ENCODE results near the gene CAVIN4. TPM values are rescaled to one million over a fixed set of nuclear protein-coding genes. Genes with fewer than 3 reads are reported as not detected.

Gene CAVIN4
- polyA plus RNA-seq, 1 donor, result 1.0 TPM

DNA sequence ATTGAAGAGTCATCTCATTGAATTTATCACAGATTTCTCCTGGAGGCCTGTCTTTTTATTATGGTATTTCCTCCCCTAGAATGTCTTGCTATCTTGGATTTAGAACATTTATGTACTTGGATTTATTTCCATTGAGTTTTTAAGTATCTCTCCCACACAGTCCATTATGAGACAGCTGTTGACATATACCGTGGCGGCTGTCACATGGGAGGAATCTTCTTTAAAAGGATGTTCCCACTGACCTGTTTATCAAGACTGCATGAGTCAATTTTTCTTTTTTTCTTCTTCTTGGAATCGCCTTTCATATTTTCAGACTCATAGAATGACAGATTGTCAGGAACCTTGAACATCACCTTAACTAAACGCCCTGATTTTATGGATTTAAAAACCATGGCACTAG is 2.9 kb upstream of the CAVIN4 start:
- Histone ChIP-seq H3K27me3 (ENCODE audit: control insufficient read depth, insufficient read depth, low read length) (no peaks in the 10 kb centered on the region), H3K4me3 (ENCODE audit: low read length) (no peak overlapping the region), H3K36me3 (ENCODE audit: control insufficient read depth, insufficient read depth, low read length) (no peaks in the 10 kb centered on the region), H3K4me1 (ENCODE audit: control insufficient read depth, insufficient read depth, low read length) (no peaks in the 10 kb centered on the region), H3K27ac (ENCODE audit: low read length) (no peak overlapping the region), H3K9me3 (ENCODE audit: control insufficient read depth, low read depth, low read length) (no peaks in the 10 kb centered on the region)
- DNase-seq, result no peak
- WGBS (ENCODE audit: insufficient coverage, low lambda C conversion rate), result 83% methylated on average over 1 of the region's 4 CpGs

DNA sequence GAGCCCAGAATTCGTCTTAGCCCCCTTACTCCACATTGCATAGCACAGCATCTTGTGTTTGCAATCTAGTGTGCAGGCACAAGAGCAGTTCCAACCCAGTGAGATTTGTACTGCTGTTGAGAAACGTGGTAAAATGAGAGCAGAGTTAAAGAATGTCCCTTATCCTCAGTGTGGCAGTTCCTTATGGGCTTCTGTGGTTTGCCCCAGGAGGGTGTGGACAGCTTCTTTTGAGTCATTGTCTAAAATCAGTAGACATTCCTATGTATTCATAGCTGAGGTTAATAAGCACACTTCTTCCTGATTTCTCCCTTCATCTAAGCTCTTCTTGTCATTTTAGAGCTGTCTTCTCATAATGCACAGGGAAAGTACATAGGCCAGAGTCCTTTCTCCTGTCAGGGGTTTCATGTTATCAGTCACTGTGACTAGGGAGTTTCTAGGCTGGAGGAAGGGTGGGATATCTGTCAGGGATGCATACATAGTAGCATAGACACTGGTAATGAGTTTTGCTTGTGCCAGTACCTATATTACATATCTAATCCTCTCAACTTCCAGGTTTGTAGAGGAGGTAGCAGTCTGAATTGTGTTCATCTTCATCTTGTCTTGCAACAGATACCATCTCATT is 2.0 kb upstream of the CAVIN4 start:
- no peaks in the 10 kb centered on the region for H3K27me3 ChIP-seq (ENCODE audit: control insufficient read depth, insufficient read depth, low read length)
- H3K4me1 ChIP-seq (ENCODE audit: control insufficient read depth, insufficient read depth, low read length), result no peaks in the 10 kb centered on the region
- H3K9me3 ChIP-seq (ENCODE audit: control insufficient read depth, low read depth, low read length), result no peaks in the 10 kb centered on the region
- no peaks in the 10 kb centered on the region for H3K36me3 ChIP-seq (ENCODE audit: control insufficient read depth, insufficient read depth, low read length)
- WGBS (ENCODE audit: insufficient coverage, low lambda C conversion rate), result no CpG with 5 or more reads among the region's 2 CpGs
- no peak for DNase-seq
- no peak overlapping the region for H3K4me3 ChIP-seq (ENCODE audit: low read length)
- H3K27ac ChIP-seq (ENCODE audit: low read length), result no peak overlapping the region

DNA sequence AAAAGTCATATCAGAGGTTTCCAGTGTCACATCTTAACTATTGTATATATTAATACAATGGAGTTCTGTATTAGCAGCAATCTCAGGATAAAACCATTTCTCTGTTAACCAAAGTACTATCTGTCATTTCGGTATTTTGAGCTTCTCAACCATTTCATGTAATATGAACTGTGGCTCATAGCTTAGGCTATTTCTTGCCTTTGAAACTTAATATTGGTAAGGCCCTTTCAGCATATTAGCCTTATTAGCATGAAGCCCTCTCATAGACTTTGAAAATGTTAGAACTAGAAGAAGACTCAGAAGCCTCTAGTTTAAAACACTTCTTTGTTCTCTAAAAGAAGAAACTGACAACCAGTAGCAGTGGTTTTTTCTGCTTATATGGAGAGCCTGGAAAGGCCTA is 731 bp downstream of the CAVIN4 start:
- no peaks in the 10 kb centered on the region for H3K9me3 ChIP-seq (ENCODE audit: control insufficient read depth, low read depth, low read length)
- no peak overlapping the region for H3K27ac ChIP-seq (ENCODE audit: low read length)
- H3K36me3 ChIP-seq (ENCODE audit: control insufficient read depth, insufficient read depth, low read length), result no peaks in the 10 kb centered on the region
- no peaks in the 10 kb centered on the region for H3K4me1 ChIP-seq (ENCODE audit: control insufficient read depth, insufficient read depth, low read length)
- WGBS (ENCODE audit: insufficient coverage, low lambda C conversion rate), result 100% methylated on average over 1 of the region's 1 CpG
- no peak for DNase-seq
- H3K4me3 ChIP-seq (ENCODE audit: low read length), result no peak overlapping the region
- no peaks in the 10 kb centered on the region for H3K27me3 ChIP-seq (ENCODE audit: control insufficient read depth, insufficient read depth, low read length)

DNA sequence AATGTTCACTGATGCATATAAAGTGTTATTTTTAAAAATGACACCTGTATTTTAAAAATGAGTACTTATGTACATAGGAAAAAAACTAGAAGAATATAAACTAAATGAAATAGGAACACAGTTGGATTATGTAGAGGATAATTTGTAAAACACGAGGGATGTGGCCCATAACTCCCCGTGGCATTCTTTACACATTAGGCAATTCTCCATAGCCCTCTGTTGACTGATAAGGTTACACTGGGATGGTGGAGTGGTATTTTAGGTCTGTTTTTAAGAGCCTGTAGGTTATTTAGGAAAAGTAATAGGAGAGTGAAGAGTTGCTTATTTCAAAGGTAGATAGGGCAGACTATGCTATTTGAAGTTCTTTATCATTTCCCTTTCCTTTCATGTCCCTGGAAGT is 1.8 kb downstream of the CAVIN4 start:
- Histone ChIP-seq H3K27me3 (ENCODE audit: control insufficient read depth, insufficient read depth, low read length) (no peaks in the 10 kb centered on the region), H3K4me1 (ENCODE audit: control insufficient read depth, insufficient read depth, low read length) (no peaks in the 10 kb centered on the region), H3K4me3 (ENCODE audit: low read length) (no peak overlapping the region), H3K27ac (ENCODE audit: low read length) (no peak overlapping the region), H3K9me3 (ENCODE audit: control insufficient read depth, low read depth, low read length) (no peaks in the 10 kb centered on the region), H3K36me3 (ENCODE audit: control insufficient read depth, insufficient read depth, low read length) (no peaks in the 10 kb centered on the region)
- no peak for DNase-seq
- whole genome bisulfite sequencing (ENCODE audit: insufficient coverage, low lambda C conversion rate), result 92% methylated on average over 2 of the region's 2 CpGs

DNA sequence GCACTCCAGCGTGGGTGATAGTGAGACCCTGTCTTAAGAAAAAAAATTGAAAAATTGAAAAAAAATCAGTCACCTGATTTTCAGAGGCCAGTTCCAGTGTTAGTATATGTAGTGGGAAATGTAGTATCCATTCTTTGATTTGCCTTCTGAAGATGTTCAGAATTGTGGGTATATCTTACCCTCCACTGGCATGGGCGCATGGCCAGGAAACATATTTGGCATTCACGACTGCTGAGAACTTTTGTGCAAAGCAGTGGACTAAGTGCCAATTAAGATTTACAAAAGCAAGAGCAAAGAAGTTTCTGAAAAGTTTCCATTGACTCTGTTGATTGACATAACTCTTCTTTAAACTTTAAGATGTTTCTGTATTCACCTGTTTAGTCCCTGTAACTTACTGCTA is 2.4 kb downstream of the CAVIN4 start:
- Histone ChIP-seq H3K27me3 (ENCODE audit: control insufficient read depth, insufficient read depth, low read length) (no peaks in the 10 kb centered on the region), H3K4me1 (ENCODE audit: control insufficient read depth, insufficient read depth, low read length) (no peaks in the 10 kb centered on the region), H3K9me3 (ENCODE audit: control insufficient read depth, low read depth, low read length) (no peaks in the 10 kb centered on the region), H3K4me3 (ENCODE audit: low read length) (no peak overlapping the region), H3K36me3 (ENCODE audit: control insufficient read depth, insufficient read depth, low read length) (no peaks in the 10 kb centered on the region), H3K27ac (ENCODE audit: low read length) (no peak overlapping the region)
- WGBS (ENCODE audit: insufficient coverage, low lambda C conversion rate), result 80% methylated on average over 1 of the region's 3 CpGs
- no peak for DNase-seq

DNA sequence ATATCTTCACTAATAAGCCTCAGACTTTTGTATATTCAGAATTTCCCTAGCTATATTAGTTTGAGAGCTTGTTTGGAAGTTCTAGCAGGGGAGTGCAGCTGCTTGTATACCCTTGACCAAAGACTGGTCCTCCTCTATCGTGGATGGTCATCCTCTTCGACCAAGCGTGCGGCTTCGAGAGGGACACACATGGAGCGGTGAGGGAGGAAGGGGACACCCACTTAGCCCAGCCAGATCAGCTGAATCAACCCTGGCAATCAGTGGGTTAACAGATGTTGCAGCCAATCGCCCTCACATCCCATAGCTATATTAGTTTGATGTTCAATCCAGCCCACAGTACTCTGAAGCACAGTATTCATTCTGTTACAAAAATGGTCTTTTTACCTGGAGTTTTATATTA is 3.2 kb downstream of the CAVIN4 start:
- no peak for DNase-seq
- no CpG with 5 or more reads among the region's 7 CpGs for WGBS (ENCODE audit: insufficient coverage, low lambda C conversion rate)
- H3K4me3 ChIP-seq (ENCODE audit: low read length), result no peak overlapping the region
- no peaks in the 10 kb centered on the region for H3K27me3 ChIP-seq (ENCODE audit: control insufficient read depth, insufficient read depth, low read length)
- H3K9me3 ChIP-seq (ENCODE audit: control insufficient read depth, low read depth, low read length), result no peaks in the 10 kb centered on the region
- no peak overlapping the region for H3K27ac ChIP-seq (ENCODE audit: low read length)
- no peaks in the 10 kb centered on the region for H3K4me1 ChIP-seq (ENCODE audit: control insufficient read depth, insufficient read depth, low read length)
- no peaks in the 10 kb centered on the region for H3K36me3 ChIP-seq (ENCODE audit: control insufficient read depth, insufficient read depth, low read length)

DNA sequence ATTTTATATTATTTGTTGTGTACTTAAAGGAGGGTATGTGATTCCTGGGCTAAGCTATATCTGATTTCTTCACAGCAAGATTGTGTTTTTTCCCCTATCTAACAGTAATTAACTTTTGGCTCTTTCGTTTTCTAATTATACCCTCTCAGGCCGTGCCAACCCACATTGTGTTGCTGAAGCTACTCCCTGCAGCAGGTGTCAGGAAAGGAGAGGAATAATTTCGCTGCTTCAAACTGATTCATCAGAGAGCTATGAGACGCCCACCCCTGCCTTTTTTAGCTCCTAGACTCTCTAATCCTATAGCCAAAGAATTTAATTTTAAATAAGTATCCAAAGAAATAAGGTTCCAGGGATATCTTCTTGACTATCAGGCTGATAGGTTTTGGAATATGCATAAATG is 3.8 kb downstream of the CAVIN4 start:
- no peak for DNase-seq
- no peak overlapping the region for H3K27ac ChIP-seq (ENCODE audit: low read length)
- no peaks in the 10 kb centered on the region for H3K36me3 ChIP-seq (ENCODE audit: control insufficient read depth, insufficient read depth, low read length)
- 80% methylated on average over 1 of the region's 4 CpGs for WGBS (ENCODE audit: insufficient coverage, low lambda C conversion rate)
- H3K4me3 ChIP-seq (ENCODE audit: low read length), result no peak overlapping the region
- H3K4me1 ChIP-seq (ENCODE audit: control insufficient read depth, insufficient read depth, low read length), result no peaks in the 10 kb centered on the region
- no peaks in the 10 kb centered on the region for H3K9me3 ChIP-seq (ENCODE audit: control insufficient read depth, low read depth, low read length)
- H3K27me3 ChIP-seq (ENCODE audit: control insufficient read depth, insufficient read depth, low read length), result no peaks in the 10 kb centered on the region

DNA sequence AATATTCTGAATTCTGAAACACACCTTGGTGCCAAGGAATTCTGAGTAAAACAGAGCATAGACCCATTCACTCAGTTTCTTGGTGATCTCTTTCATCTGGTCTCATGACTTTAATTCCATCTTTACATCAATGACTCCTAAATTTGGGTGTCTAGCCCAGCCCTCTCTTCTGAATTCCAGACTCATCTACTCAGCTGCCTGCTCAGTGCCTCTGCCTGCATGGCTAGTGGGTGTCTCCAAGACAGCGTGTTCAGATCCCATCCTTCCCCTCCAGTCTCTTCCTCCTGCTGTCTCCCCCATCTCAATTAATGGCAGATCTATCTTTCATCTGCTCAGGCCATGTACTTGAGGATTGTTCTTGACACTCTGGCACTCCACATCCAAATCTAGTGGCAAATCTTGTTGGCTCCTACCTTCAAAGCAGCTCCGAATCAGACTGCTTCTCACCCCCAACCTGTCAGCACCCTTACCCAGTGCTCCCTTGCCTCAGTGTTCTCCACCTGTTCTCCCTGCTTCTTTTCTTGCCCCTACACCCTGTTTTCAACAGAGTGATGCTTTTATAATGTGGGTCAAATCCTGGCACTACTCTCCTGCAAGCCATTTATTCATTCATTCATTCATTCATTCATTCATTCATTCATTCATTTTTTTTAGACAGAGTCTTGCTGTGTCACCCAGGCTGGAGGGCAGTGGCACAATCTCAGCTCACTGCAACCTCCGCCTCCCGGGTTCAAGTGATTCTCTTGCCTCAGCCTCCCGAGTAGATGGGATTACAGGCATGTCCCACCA is 5.3 kb downstream of the CAVIN4 start:
- no peak overlapping the region for H3K27ac ChIP-seq (ENCODE audit: low read length)
- no peak for DNase-seq
- 100% methylated on average over 1 of the region's 5 CpGs for WGBS (ENCODE audit: insufficient coverage, low lambda C conversion rate)

DNA sequence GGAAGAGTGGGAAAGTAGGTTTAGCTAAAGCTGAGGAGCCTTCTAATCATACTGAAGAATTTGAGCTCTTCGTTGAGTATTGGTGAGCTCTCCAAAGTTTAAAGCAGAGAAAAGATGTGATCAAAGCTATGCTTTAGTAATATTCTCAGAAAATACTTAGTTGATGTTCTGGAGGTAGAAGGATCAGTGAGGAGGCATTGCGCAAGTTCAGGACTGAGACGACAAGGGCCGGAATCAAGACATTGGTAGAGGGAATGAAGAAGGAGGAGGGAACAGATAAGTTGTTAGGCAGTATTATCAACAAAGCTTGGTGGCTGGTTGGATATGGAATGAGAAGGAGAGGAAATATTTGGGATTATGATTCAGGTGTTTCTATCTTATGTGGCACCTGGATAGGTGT is 7.1 kb downstream of the CAVIN4 start:
- Histone ChIP-seq H3K9me3 (ENCODE audit: control insufficient read depth, low read depth, low read length) (no peaks in the 10 kb centered on the region), H3K4me1 (ENCODE audit: control insufficient read depth, insufficient read depth, low read length) (no peaks in the 10 kb centered on the region), H3K27ac (ENCODE audit: low read length) (no peak overlapping the region), H3K4me3 (ENCODE audit: low read length) (no peak overlapping the region), H3K27me3 (ENCODE audit: control insufficient read depth, insufficient read depth, low read length) (no peaks in the 10 kb centered on the region), H3K36me3 (ENCODE audit: control insufficient read depth, insufficient read depth, low read length) (no peaks in the 10 kb centered on the region)
- DNase-seq, result no peak
- WGBS (ENCODE audit: insufficient coverage, low lambda C conversion rate), result 83% methylated on average over 2 of the region's 4 CpGs

More for the DNA sequence above, 5.3 kb downstream of the CAVIN4 start:
- H3K4me1 ChIP-seq (ENCODE audit: control insufficient read depth, insufficient read depth, low read length), result no peaks in the 10 kb centered on the region
- H3K36me3 ChIP-seq (ENCODE audit: control insufficient read depth, insufficient read depth, low read length), result no peaks in the 10 kb centered on the region
- H3K4me3 ChIP-seq (ENCODE audit: low read length), result no peak overlapping the region
- no peaks in the 10 kb centered on the region for H3K9me3 ChIP-seq (ENCODE audit: control insufficient read depth, low read depth, low read length)
- H3K27me3 ChIP-seq (ENCODE audit: control insufficient read depth, insufficient read depth, low read length), result no peaks in the 10 kb centered on the region

DNA sequence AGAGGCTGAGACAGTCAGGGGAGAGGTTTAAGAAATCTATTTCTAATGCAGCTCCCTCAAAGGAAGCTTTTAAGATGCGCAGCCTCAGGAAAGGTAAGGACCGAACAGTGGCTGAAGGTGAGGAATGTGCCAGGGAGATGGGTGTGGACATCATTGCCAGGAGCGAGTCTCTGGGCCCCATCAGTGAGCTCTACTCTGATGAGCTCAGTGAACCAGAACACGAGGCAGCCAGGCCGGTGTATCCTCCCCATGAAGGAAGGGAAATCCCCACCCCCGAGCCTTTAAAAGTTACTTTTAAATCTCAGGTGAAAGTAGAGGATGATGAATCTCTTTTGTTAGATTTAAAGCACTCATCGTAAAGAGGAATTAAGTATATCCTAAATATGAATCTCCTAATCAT is 8.2 kb downstream of the CAVIN4 start:
- Histone ChIP-seq H3K36me3 (ENCODE audit: control insufficient read depth, insufficient read depth, low read length) (no peaks in the 10 kb centered on the region), H3K27me3 (ENCODE audit: control insufficient read depth, insufficient read depth, low read length) (no peaks in the 10 kb centered on the region)
- no peak for DNase-seq

DNA sequence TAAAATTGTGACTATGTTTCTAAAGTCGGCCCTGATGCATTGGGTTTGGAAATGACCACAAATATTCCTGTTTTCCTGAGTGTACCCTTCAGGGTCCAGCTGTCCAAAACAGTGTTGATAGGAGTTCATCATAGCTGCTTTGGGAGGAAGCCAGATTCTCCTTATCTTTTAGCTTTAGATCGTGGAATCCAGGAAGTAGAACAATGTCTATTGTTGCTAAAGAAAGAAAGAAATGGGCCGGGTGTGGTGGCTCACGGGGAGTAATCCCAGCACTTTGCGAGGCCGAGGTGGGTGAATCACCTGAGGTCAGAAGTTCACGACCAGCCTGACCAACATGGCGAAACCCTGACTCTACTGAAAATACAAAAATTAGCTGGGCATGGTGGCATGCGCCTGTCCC is 9.5 kb downstream of the CAVIN4 start:
- 100% methylated on average over 1 of the region's 9 CpGs for WGBS (ENCODE audit: insufficient coverage, low lambda C conversion rate)
- no peak overlapping the region for H3K27ac ChIP-seq (ENCODE audit: low read length)
- H3K27me3 ChIP-seq (ENCODE audit: control insufficient read depth, insufficient read depth, low read length), result no peaks in the 10 kb centered on the region
- H3K4me1 ChIP-seq (ENCODE audit: control insufficient read depth, insufficient read depth, low read length), result no peaks in the 10 kb centered on the region
- DNase-seq, result no peak
- H3K4me3 ChIP-seq (ENCODE audit: low read length), result no peak overlapping the region
- H3K36me3 ChIP-seq (ENCODE audit: control insufficient read depth, insufficient read depth, low read length), result no peaks in the 10 kb centered on the region
- H3K9me3 ChIP-seq (ENCODE audit: control insufficient read depth, low read depth, low read length), result no peaks in the 10 kb centered on the region

More for the DNA sequence above, 8.2 kb downstream of the CAVIN4 start:
- no peaks in the 10 kb centered on the region for H3K9me3 ChIP-seq (ENCODE audit: control insufficient read depth, low read depth, low read length)
- no peak overlapping the region for H3K27ac ChIP-seq (ENCODE audit: low read length)
- H3K4me1 ChIP-seq (ENCODE audit: control insufficient read depth, insufficient read depth, low read length), result no peaks in the 10 kb centered on the region
- H3K4me3 ChIP-seq (ENCODE audit: low read length), result no peak overlapping the region
- 100% methylated on average over 1 of the region's 7 CpGs for WGBS (ENCODE audit: insufficient coverage, low lambda C conversion rate)

Measured in large intestine (tissue), 3 donors.